Nasal cavity respiratory epithelium epithelial cell of viscerocranial mucosa (primary cell): ENCODE data around the gene CLEC4D. TPM values are rescaled to one million over a fixed set of nuclear protein-coding genes. Genes with fewer than 3 reads are reported as not detected.

Experiments
- total RNA-seq: library from RNA; depleted of rRNA; stranded (reverse); fragments of >200 nt; gene quantifications from 2 replicates; pipeline ENCODE4 v1.2.3, GENCODE V29; 2014

CLEC4D gene
- not detected in 2 replicates for total RNA-seq

DNA sequence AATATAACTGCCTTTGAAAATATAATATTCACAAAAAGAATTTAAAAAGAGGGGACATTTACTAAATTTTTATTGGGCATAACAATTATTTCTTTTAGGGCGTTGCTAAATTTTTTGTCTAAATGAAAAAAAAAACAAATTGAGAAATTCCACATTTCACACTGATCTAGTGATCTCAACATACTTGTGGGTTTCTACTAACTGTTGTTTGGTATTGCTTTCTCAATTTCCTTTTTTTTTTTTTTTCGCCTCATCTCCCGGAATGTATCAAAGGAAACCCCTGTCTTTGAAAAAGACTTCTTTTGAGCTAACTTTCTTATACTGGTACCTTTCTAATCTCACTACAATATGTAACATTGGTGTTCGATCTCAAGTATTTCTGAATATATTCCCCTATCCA, at the start of gene CLEC4D:
Gene CLEC4D (plus strand): TSS at position 248 of the 400 bp plus-strand sequence. CDS start 230 bp downstream, outside the sequence.

DNA sequence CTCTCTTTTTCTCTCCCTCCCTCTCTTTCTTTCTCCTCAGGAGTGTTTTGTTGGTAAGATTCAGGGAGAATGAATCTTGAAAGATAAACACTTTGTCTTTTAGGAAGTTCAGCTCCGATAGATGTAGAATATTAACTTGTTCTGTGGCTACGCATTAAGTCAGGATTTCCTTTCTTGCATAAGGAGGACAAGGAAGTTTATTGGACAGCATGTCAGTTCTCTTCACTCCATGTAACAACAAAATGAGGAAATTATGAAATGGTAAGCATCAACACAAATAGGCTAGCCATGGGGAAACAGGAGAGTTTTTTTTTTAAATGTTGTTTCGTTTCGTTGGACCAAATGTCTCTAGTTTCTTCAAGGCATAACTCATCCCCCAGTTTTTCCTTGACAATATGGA, 27.5 kb downstream of the CLEC4D start, which contains the start of gene CLEC4E:
Gene CLEC4E (minus strand): TSS at position 75 of the 400 bp plus-strand sequence. CDS start 108 bp downstream, outside the sequence.

Other genes starting within 250 kb of the CLEC4D start
- gene CLEC6A, start 57.5 kb upstream of the CLEC4D start, total RNA-seq = not detected in 2 replicates
- gene CLEC4E, start 27.4 kb downstream of the CLEC4D start, total RNA-seq = not detected in 2 replicates
- gene AICDA, start 99.4 kb downstream of the CLEC4D start, total RNA-seq = not detected in 2 replicates
- 0.14 and 19.5 TPM in 2 replicates for gene MFAP5, start 149.3 kb downstream of the CLEC4D start, total RNA-seq
- gene RIMKLB, start 184.5 kb downstream of the CLEC4D start, total RNA-seq = 26.2 and 37.3 TPM in 2 replicates